Activated T-cell treated with anti-CD3 and anti-CD28 coated beads, Interleukin-2, amount 50 U/mL, for 4 hours (primary cell): Measurements from ENCODE around the gene CIZ1. TPM values are rescaled to one million over a fixed set of nuclear protein-coding genes. Genes with fewer than 3 reads are reported as not detected.
"Not testable (repeated sequence)": the region's sequence is repeated elsewhere in the genome, so short reads cannot be mapped to it uniquely, and the experiment has no call there.

Source experiments
- ATAC-seq, 2 donors: fragments of 200-7000 bp; cut with Tn5 transposase; one replicate each; pipeline ENCODE4 v1.10.0; 2021
- DNase-seq: peaks from one replicate; pipeline ENCODE4 v3.0.0-alpha.2; 2020
- H3K27me3 Mint-ChIP-seq: one replicate; pipeline ENCODE4 v1.8.0; 2021; ENCODE audit warnings: low read depth, mixed read lengths
- H3K36me3 Mint-ChIP-seq: one replicate; pipeline ENCODE4 v1.8.0; 2022; ENCODE audit warnings: mixed read lengths; ENCODE audit not compliant: insufficient read depth
- H3K4me1 Mint-ChIP-seq: one replicate; pipeline ENCODE4 v1.8.0; 2021; ENCODE audit warnings: low read depth, mixed read lengths
- H3K4me3 Mint-ChIP-seq: one replicate; pipeline ENCODE4 v1.8.0; 2021; ENCODE audit warnings: mild to moderate bottlenecking, moderate library complexity, mixed read lengths
- H3K9me3 Mint-ChIP-seq: one replicate; pipeline ENCODE4 v1.8.0; 2021; ENCODE audit warnings: mixed read lengths
- total RNA-seq, 3 donors: library from RNA; stranded (reverse); gene quantifications; one replicate each; pipeline ENCODE4 v1.2.1, GENCODE V29; 2021

Gene CIZ1, protein sequence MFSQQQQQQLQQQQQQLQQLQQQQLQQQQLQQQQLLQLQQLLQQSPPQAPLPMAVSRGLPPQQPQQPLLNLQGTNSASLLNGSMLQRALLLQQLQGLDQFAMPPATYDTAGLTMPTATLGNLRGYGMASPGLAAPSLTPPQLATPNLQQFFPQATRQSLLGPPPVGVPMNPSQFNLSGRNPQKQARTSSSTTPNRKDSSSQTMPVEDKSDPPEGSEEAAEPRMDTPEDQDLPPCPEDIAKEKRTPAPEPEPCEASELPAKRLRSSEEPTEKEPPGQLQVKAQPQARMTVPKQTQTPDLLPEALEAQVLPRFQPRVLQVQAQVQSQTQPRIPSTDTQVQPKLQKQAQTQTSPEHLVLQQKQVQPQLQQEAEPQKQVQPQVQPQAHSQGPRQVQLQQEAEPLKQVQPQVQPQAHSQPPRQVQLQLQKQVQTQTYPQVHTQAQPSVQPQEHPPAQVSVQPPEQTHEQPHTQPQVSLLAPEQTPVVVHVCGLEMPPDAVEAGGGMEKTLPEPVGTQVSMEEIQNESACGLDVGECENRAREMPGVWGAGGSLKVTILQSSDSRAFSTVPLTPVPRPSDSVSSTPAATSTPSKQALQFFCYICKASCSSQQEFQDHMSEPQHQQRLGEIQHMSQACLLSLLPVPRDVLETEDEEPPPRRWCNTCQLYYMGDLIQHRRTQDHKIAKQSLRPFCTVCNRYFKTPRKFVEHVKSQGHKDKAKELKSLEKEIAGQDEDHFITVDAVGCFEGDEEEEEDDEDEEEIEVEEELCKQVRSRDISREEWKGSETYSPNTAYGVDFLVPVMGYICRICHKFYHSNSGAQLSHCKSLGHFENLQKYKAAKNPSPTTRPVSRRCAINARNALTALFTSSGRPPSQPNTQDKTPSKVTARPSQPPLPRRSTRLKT
- 100 to 1,000 TPM; 117 to 128 (median 124) TPM for total RNA-seq

- ATAC-seq: peak; percentile 93 to 98
- Mint-ChIP-seq H3K27me3 (no peaks in the 10 kb centered on the region), H3K36me3 (peaks cover 11% of the 10 kb centered on the region), H3K4me1 (peaks cover 24% of the 10 kb centered on the region), H3K4me3 (peak within 1 kb of the TSS; percentile 91), H3K9me3 (no peaks in the 10 kb centered on the region)
- DNase-seq: peak; percentile 72
These were observed at the start of gene CIZ1 for GRCh38 chr9:128191406-128192046. Gene CIZ1, minus strand, starts transcription at chr9:128191572. Its CDS starts 715 bp downstream, at chr9:128190857.

DNA sequence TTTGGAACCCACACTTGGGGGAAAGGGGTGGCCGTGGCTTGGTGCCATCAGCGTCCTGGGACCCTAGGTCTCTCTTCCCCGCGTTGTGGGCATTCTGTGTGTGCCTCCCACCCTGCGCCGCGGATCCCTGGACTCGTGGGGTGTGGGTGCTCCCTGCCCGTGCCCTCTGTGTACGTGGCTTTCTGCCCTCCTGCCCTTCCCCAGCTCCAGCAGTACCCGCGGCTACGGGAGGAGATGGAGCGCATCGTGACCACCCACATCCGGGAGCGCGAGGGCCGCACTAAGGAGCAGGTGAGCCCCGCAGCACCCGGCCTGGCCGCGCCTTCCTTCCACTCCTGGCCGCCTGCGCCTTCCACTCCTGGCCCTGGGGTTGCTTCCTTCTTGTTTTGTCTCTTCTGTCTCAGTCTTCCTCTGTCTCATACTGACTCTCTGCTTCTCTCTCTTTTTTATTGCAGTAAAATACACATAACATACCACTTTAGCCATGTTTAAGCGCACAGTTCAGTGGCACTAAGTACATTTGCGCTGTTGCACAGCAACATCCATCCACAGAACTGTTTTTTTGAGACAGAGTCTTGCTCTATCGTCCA, 42.5 kb upstream of the CIZ1 start:
- no peaks in the 10 kb centered on the region for H3K4me1 Mint-ChIP-seq
- H3K4me3 Mint-ChIP-seq: no peak overlapping the region
- H3K9me3 Mint-ChIP-seq: no peaks in the 10 kb centered on the region
- ATAC-seq: no peak
- no peak for DNase-seq
- no peaks in the 10 kb centered on the region for H3K36me3 Mint-ChIP-seq
- peaks cover 6% of the 10 kb centered on the region for H3K27me3 Mint-ChIP-seq

DNA sequence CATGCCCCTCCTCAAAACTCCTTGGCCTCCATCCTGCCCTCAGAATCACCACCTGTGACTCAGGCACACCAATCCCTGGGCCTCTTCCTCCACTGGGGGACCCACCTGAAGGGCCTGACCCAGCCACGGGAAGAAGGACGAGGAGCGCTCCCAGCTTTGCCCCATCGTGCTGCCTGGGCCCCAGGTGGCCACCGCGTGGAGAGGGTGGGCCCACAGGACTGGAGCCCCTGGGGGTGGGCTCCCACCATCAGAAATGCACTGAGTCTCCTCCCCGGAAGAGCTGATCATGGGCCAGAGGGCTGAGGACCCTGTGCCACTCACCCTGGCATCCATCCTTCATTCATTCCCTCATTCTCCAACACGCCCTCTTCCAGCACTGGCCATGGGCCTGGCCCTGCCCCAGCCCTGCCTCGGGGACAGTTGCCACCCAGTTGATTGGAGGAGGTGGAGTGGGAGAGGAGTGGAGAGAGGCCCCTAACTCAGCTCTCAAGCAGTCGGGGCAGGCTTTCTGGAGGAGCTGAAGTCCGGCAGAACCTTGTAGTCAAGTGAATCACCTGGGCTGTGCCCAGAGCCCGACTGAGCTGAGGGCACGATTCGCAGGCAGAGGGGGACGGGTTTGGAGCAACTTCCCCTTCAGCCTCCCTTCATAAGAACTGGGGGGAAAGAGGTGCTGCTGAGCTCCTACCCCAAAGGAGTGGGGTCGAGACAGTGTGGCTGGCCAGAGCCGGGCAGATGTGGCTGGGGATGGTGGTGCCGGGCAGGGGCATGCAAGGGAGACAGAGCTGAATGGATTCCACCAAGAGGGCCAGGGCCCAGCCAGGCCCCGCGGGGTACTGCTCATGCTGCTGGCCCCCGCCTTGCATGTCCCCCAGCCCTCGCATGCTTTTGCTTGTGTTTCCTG, 41.4 kb upstream of the CIZ1 start:
- no peaks in the 10 kb centered on the region for H3K4me1 Mint-ChIP-seq
- no peak for ATAC-seq

GRCh38 chr9:128231638-128232527, 40.5 kb upstream of the CIZ1 start:
- ATAC-seq: no peak
- H3K4me1 Mint-ChIP-seq: no peaks in the 10 kb centered on the region
- H3K27me3 Mint-ChIP-seq: peaks cover 6% of the 10 kb centered on the region
- no peaks in the 10 kb centered on the region for H3K36me3 Mint-ChIP-seq
- no peak for DNase-seq
- no peak overlapping the region for H3K4me3 Mint-ChIP-seq
- H3K9me3 Mint-ChIP-seq: no peaks in the 10 kb centered on the region

More for the DNA sequence above, 41.4 kb upstream of the CIZ1 start:
- Mint-ChIP-seq H3K4me3 (no peak overlapping the region), H3K27me3 (peaks cover 6% of the 10 kb centered on the region), H3K36me3 (no peaks in the 10 kb centered on the region), H3K9me3 (no peaks in the 10 kb centered on the region)
- DNase-seq: no peak

GRCh38 chr9:128230897-128231296, 39.5 kb upstream of the CIZ1 start:
- not testable (repeated sequence) for H3K9me3 Mint-ChIP-seq, H3K27me3 Mint-ChIP-seq, DNase-seq, H3K4me1 Mint-ChIP-seq, ATAC-seq, H3K4me3 Mint-ChIP-seq, H3K36me3 Mint-ChIP-seq

DNA sequence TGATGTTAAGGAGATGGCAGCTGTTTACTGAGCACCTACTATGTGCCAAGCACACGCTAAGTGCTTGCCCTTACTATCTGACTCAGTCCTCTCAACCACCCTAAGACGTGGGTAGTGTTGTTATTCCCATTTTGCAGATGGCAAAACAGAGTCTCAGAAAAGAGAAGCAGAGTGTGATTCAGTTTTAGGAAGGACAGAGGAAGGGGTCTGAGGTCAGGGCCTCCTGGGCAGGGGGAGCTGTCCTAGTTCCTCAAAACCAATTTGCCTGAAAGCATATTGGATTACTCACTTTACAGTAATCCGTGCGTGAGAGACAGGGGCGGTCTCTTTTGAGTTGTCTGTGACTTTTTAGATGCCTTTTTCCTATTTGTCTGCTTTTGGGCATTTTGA, 35.0 kb upstream of the CIZ1 start:
- H3K27me3 Mint-ChIP-seq: peaks cover 5% of the 10 kb centered on the region
- no peak for ATAC-seq
- DNase-seq: no peak

DNA sequence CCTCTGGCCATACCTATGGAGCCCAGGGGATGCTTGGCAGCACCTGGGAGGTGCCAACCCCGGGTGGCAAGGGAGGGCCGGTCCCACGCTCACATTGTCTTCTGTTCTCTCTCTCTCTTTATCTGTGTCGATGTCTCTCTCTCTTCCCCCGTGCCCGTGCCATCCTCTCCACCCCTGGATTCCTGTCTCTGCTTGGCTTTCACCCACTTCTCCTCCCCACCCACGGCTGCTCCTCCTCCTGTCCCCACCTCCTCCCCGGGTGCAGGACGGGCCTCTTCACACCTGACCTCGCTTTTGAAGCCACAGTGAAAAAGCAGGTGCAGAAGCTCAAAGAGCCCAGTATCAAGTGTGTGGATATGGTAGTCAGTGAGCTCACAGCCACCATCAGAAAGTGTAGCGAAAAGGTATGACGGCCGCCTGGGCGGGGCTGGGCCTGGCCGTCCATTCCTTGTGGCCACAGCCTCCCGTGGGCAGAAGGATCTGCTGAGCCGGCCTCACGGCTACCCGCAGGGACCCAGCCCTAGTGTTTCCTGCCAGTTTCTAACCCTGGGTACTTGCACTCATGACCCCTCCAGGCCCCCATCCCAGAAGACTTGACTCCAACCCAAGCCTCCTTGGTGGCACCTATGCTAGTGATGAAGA, 34.5 kb upstream of the CIZ1 start:
- ATAC-seq (no peak), DNase-seq (no peak)
- no peaks in the 10 kb centered on the region for H3K9me3 Mint-ChIP-seq
- no peak overlapping the region for H3K4me3 Mint-ChIP-seq
- H3K4me1 Mint-ChIP-seq: no peaks in the 10 kb centered on the region
- H3K36me3 Mint-ChIP-seq: no peaks in the 10 kb centered on the region
- peaks cover 5% of the 10 kb centered on the region for H3K27me3 Mint-ChIP-seq

More for the DNA sequence above, 35.0 kb upstream of the CIZ1 start:
- Mint-ChIP-seq H3K9me3 (no peaks in the 10 kb centered on the region), H3K4me3 (no peak overlapping the region), H3K36me3 (no peaks in the 10 kb centered on the region), H3K4me1 (no peaks in the 10 kb centered on the region)

DNA sequence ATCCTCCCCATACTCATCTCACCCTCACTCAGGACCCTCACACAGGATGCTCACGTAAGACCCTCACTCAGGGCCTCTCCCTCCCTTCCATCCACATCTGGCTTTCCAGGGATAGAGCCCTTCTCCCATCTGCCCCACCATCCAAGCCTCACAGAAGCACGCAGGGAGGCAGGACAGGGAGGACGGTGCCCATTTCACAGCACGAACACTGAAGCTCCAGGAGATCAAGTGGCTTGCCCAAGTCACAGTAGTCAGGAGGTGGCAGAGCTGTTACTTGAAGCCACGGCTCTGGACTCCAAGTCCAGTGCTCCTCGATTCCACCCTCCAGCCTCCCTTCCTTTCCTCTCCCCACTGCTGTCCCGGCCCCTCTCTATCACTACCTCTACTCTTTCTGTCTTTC, 33.5 kb upstream of the CIZ1 start:
- peaks cover 5% of the 10 kb centered on the region for H3K27me3 Mint-ChIP-seq
- no peaks in the 10 kb centered on the region for H3K36me3 Mint-ChIP-seq
- H3K9me3 Mint-ChIP-seq: no peaks in the 10 kb centered on the region
- no peaks in the 10 kb centered on the region for H3K4me1 Mint-ChIP-seq
- ATAC-seq (no peak), DNase-seq (no peak)
- no peak overlapping the region for H3K4me3 Mint-ChIP-seq

DNA sequence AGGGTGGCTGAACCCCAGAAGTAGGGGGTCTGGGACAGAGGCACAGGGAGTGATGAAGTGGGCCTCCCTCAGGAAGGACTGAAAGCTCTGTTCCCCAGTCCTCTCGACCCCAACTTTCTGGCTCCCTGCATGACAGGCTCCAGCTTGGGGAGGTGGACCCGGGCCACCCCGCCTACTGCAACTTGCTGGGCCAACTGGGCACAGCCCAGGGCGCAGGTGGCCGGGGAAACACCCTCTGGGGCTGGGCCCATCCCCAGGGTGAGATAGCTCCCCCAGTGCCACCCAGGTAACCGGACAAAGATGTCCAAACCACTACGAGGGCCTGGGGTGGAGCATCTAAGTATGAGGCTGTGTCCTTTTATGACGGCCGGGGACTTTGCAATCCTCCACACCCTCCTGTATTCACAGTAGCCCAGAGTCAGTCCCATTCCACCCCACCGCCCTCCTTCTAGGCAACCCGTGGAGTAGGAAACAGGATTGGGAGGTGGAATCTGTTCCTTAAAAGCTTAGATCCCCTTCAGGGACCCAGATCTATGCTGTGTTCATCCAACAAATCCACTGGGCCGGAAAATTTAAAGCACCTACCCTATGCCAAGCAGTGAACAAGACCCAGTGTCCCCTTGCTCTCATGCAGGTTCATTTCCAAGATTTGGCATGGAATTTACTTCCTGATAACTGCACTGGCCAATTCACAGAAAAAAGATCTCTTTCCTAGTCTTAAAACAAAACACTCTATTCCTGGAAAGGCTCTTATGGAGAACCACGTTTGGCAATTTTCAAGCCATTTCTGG, 31.7 kb upstream of the CIZ1 start:
- Mint-ChIP-seq H3K27me3 (peaks cover 5% of the 10 kb centered on the region), H3K4me1 (peaks cover 10% of the 10 kb centered on the region)
- ATAC-seq: no peak

GRCh38 chr9:128222026-128222425, 30.7 kb upstream of the CIZ1 start:
- Mint-ChIP-seq H3K27me3 (peaks cover 5% of the 10 kb centered on the region), H3K36me3 (no peaks in the 10 kb centered on the region), H3K9me3 (no peaks in the 10 kb centered on the region), H3K4me3 (no peak overlapping the region), H3K4me1 (peaks cover 12% of the 10 kb centered on the region)
- ATAC-seq (no peak), DNase-seq (no peak)

More for the DNA sequence above, 31.7 kb upstream of the CIZ1 start:
- no peaks in the 10 kb centered on the region for H3K36me3 Mint-ChIP-seq
- H3K4me3 Mint-ChIP-seq: no peak overlapping the region
- DNase-seq: no peak
- no peaks in the 10 kb centered on the region for H3K9me3 Mint-ChIP-seq

- Mint-ChIP-seq H3K4me3 (no peak overlapping the region), H3K9me3 (no peaks in the 10 kb centered on the region), H3K36me3 (no peaks in the 10 kb centered on the region), H3K27me3 (peaks cover 1% of the 10 kb centered on the region), H3K4me1 (peaks cover 12% of the 10 kb centered on the region)
- ATAC-seq (no peak), DNase-seq (no peak)
These were observed 28.5 kb upstream of the CIZ1 start for GRCh38 chr9:128219831-128220230.
